SKM-1 treated with dmso at 0.1 percent for 144 hours (cell line): ENCODE measurements around the gene WFDC2.

ENCODE experiments used
- DNase-seq: peaks from one replicate; lab custom pipeline; 2025; ENCODE audit not compliant: unreplicated experiment; lab: John Stamatoyannopoulos, UW

Gene WFDC2

DNA sequence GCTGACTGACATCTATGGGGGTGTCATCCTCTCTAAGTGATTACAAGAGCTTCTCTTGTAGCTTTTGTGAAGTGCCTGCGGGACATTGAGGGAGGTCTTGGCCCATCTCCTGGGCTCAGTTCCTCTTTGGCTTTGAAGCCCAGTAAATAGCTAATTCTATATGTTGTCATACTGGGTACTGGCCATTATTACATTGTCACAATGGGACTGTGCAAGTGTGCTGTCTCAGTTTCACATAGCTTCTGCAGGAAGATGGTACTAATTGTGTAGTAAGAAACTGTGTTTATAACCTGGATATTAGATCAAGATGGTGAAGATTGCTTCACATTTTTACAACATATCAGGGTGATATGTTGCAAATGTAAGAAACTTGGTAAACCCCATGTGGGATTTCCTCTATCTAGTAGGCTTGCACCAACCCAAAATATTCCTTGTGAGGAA lies 26.0 kb downstream of the WFDC2 start:
- no peak for DNase-seq

DNA sequence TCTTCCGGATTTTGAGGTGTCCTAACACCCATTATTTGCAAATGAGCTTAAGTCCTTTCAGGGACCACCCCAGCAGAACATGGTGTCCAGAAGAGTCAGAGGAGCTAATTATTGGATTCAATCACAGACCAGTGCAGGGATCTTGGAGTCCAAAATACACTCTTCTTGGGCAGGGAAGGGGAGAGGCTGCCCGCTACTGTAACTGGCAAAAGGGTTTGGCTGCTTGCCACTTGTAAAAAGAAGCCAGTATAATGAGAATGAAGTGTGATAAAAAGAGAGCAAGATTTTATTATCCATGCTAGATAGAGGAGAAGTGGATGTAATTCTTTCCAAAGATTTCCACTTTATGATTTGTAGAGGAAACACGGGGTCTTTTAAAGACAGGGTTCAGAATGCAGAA lies 26.6 kb downstream of the WFDC2 start:
- DNase-seq: no peak

GRCh38 chr20:45497971-45498494 lies 28.5 kb downstream of the WFDC2 start:
- DNase-seq: no peak

DNA sequence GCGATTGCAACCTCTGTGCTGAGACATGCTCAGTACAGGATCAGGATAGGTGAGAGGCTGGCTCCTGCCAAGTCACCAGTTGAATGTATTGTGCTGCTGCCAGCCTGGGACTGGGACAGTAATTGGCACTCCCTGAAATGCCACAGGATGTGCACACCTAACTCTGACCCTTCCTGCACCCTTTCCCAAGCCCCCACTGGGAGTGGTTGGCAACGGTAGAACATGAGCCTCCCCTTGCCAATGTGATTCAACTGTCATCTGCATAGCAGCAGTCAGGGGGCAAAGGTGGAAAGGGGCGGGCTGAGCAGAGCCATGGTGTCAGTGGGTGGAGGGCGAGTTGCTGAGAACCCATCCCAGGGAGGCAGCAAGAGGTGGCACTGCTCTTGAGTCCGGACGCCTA lies 30.5 kb downstream of the WFDC2 start:
- DNase-seq: no peak

DNA sequence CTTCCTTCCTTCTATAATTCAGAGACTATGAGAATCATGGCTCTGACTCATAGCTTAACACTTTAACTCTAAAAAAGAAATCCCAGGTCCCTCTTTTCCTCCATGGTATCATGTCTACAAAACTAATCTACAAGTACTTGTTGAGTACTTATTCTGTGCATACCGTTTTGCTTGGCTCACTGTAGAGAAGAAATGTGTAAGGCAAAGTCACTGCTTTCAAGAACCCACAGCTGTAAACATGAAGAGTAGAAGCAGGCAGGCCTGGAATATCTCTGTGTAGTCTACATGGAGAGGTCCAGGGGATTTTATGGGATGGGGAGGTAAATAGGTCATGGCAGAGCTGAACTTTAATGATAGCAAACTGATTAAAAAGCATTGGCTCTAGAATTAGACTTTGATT lies 32.0 kb downstream of the WFDC2 start:
- DNase-seq: no peak

DNA sequence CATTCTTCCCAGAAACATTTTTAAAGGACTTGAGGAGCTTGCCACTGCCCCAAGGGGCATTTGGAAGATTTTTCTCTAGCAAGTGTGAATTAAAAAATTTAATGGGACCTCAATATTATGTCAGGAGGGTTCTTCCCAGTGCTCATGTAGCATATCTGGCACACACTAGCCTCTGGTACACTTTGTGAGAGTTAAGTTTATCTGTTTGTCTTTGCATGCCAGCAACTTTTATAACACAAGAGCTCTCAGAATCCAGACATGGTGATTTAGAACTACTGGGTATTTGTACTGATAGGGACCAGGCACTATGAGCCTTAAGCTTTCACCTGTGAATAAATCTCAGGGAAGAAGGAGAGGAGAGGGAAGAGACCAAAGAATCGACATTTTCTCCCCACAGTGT lies 33.0 kb downstream of the WFDC2 start:
- no peak for DNase-seq

GRCh38 chr20:45503403-45503802 lies 33.9 kb downstream of the WFDC2 start:
- no peak for DNase-seq

GRCh38 chr20:45506398-45506797 lies 36.8 kb downstream of the WFDC2 start:
- DNase-seq: no peak

- no peak for DNase-seq
Measured at GRCh38 chr20:45507011-45507820, 37.7 kb downstream of the WFDC2 start.

DNA sequence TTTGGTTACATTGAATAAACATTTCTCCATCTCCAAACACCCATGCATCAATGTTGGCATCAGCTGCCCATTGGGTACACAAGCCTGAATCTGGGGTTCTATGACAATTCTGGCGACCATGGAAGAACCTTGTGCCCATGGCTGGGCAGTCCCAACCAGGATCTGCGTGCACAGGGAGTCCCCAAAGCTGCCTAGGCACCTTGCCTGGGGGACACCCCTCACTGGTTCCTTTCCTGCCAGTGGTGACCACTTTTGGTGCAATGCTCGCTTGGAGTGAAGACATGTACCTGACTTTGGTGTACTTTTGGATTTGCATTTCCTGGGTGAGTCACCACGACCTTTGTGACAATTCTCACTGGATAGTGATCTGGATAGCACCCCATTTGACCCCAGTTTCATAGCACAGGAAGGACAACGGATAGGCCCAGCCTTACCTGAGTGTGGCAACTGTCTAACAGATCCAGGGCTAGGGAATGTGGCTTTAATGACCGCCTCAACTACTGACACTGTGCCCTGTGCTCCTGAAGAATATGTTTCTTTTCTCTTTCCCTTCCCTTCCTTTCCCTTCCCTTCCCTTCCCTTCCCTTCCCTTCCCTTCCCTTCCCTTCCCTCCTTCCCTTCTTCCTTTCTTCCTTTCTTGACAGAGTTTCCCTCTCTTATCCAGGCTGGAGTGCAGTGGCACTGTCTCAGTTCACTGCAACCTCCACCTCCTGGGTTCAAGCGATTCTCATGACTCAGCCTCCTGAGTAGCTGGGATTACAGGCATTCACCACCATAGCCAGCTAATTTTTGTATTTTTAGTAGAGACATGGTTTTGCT lies 38.7 kb downstream of the WFDC2 start:
- DNase-seq: no peak

- no peak for DNase-seq
Measured at GRCh38 chr20:45509091-45509490, 39.5 kb downstream of the WFDC2 start.

DNA sequence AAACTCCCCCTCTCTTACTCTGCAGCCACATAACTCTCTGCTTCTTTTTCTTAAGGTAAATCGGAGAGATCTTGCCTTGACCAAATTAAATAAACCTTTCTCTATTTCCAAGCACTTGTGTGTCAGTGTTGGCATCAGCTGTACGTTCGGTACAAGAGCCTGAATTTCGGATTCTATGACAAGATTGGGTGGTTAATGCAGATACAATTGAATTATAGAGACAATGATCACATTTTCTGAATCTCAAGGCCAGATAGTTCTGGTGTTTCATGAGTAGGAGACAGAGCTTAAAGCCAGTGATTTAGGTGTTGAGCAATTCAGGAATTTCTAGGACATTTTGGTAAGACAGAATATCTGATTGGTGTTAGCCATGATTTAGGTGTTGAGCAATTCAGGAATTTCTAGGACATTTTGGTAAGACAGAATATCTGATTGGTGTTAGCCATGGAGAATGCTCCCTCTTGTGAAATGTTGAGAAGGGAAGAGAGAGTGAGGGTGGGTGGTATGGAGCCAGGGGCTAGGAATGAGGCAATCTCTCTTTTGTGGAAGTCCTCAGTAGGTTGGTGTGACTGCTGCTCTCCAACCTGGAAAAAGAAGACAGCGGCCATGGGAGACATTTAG lies 40.8 kb downstream of the WFDC2 start:
- no peak for DNase-seq

- no peak for DNase-seq
Measured at GRCh38 chr20:45515147-45515913, 45.8 kb downstream of the WFDC2 start, which contains the start of gene SPINT3. TSS of gene SPINT3 (minus strand) at chr20:45515622. CDS start at chr20:45515608, 14 bp downstream.

GRCh38 chr20:45518282-45518681 lies 48.7 kb downstream of the WFDC2 start:
- no peak for DNase-seq

- no peak for DNase-seq
Measured at GRCh38 chr20:45523821-45524220, 54.3 kb downstream of the WFDC2 start.

DNA sequence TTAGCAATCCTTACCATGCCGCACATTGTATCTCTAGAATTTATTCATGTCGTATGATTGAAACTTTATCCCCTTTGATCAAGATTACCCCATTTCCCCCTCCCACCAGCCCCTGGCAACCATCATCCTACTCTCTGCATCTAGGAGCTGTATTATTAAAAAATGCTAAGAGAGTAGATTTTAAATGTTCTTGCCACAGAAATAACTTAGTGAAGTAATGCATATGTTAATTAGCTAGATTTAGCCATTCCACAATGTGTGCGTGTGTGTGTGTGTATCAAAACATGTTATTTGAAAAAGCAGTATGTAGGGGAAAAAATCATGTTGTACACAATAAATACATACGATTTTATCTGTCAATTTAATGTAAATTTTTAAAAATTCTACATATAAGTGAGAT lies 57.7 kb downstream of the WFDC2 start:
- DNase-seq: no peak
